T47D (cell line): ENCODE data around the gene ATP13A2.
A peak's percentile ranks its signal among the peaks of the same experiment; 100 is the strongest.

Experiments used
- DNase-seq, 2 experiments: peaks; one replicate each; pipeline versions ENCODE4 v3.0.0 to v3.0.0-alpha.2; 2011 to 2012; ENCODE audit warnings: low read depth in 1 of 2, low spot score in 1 of 2
- JUND ChIP-seq: IDR thresholded peaks from 2 replicates; pipeline ENCODE4 v1.6.1; 2012; ENCODE audit warnings: low read depth
- in situ Hi-C: cut with HindIII; loops from 2 replicates; pipeline ENCODE4 v1.10.0; 2016; ENCODE audit warnings: low sequenced_read_pairs, low pct_unique_long_range_greater_than_20kb

ATP13A2 gene

DNA sequence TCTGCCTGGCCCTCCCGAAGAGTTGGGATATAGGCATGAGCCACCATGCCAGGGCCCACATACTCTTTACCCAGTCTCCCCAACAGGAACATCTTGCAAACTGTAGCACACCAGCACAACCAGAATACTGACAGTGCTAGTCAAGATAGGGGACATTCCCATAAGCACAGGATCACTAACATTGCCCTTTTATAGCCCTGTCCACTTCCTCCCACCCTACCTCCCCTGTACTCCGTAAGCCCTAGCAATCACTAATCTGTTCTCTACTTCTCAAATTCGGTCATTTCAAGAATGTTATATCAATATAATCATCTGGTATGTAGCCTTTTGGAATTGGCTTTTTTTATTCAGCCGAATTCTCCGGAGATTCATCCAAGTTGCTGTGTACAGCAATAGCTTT lies 36.2 kb upstream of the ATP13A2 start:
- in situ Hi-C loops, result no loop called here
- TF ChIP-seq JUND, result no peak
- no peak for DNase-seq

DNA sequence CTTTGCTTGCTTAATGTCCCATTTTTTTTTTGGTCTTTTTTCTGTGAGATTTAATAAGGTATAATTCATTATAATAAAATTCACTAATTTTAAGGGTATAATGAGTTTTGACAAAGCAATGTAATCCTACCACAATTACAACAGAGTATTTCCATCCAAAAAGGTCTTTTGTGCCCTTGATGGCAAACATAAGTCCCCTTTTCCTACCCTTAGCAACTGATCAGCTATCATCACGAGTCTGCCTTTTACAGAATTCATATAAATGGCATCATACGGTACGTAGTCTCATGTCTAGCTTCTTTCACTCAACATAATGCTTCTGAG lies 34.6 kb upstream of the ATP13A2 start:
- in situ Hi-C loops, result no loop called here
- DNase-seq, result no peak
- TF ChIP-seq JUND, result no peak

DNA sequence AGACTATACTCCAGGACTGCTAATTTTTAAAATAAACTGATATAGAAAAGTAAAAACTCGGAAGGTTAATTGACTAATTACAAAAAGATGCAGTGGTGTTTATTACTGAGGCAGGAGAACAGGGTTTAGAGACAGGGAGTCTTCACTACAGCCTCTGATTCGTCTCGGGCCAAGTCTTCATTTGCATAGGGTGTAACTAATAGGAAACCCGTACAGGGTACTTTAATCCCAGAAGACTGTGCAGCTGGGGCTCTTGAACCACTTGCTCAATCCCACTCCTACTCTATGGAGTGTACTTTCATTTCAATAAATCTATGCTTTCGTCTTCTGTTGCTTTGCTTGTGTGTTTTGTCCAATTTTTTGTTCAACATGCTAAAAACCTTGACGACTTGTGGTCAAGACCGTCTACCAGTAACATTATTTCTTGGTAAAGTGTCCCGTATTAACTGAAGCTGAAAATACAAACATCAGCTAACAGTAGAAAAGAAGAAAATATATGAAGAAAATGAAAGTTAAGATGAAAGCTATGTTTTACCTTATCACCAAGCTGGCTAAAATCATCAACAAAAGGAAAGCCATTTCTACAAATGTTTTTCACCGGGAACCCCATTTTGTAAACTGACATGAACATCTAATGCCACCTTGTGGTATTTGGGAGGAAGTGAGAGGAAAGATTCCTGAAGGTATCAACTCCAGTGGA lies 34.1 kb upstream of the ATP13A2 start:
- no peak for TF ChIP-seq JUND
- in situ Hi-C loops, result no loop called here
- peak in 1 of 2 experiments; percentile 62 for DNase-seq

DNA sequence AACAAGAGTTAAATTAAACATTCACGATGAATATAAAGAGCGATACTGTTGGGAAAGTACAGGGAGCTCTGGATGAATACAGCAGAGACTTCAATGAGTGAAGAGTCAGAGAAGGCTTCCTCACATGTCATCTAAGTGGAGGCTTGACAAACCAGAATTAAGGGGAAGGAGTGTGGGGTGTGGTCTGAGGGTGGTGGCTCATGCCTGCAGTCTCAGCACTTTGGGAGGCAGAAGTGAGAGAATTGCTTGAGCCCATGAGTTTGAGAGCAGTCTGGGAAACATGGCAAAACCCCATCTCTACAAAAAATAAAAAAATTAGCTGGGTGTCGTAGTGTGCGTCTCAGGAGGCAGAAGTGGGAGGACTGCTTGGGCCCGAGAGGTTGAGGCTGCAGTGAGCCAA lies 33.4 kb upstream of the ATP13A2 start:
- no peak for DNase-seq
- TF ChIP-seq JUND, result no peak
- in situ Hi-C loops, result no loop called here

DNA sequence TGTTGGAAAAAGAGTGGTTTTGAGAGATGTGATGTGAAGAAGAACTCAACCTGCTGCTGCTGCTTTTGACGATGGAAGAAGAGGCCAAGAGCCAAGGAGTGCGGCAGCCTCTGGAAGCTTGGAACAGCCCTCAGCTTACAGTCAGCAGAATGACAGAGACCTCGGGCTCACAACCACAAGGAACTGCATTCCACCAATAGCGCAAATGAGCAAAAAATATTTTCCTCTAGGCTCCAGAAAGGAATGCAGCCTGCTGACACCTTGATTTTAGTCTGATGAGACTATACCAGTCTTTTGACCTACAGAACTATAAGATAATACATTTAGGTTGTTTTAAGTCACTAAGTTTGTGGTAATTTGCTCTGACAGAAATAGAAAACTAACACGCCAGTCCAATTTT lies 31.9 kb upstream of the ATP13A2 start:
- TF ChIP-seq JUND, result no peak
- in situ Hi-C loops, result no loop called here
- DNase-seq, result no peak

DNA sequence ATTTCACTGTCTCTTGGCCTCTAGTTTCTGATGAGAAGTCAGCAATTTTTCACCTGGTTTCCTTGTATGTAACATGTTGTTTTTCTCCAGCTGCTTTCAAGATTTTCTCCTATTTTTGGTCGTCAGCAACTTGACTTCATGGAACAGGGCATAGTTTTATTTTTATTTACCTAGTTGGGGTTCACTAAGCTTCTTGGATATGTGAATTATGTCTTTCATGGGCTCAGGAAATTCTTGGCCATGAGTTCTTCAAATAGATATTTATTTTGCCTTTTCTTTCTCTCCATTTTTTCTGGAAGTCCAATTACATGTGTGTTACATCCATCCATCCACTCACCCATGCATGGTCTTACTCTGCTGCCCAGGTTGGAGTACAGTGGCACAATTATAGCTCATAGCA lies 28.4 kb upstream of the ATP13A2 start:
- DNase-seq, result no peak
- in situ Hi-C loops, result no loop called here
- TF ChIP-seq JUND, result no peak

DNA sequence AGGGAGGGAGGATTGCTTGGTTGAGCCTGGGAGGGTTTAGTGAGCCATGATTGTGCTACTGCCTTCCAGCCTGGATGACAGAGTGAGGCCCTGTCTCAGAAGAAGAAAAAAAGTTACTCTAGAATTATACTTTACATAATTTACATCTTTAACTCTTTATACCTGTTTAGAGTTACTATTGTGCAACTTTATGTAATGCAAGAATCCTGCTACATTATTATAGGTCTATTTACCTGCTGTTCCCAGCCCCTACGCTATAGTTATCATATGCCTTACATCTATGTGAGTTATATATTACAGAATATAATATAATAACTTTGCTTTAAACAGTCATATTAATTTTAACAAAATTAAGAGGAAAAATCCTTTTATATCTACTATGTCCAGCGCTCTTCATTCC lies 27.8 kb upstream of the ATP13A2 start:
- DNase-seq, result no peak
- in situ Hi-C loops, result no loop called here
- TF ChIP-seq JUND, result no peak

DNA sequence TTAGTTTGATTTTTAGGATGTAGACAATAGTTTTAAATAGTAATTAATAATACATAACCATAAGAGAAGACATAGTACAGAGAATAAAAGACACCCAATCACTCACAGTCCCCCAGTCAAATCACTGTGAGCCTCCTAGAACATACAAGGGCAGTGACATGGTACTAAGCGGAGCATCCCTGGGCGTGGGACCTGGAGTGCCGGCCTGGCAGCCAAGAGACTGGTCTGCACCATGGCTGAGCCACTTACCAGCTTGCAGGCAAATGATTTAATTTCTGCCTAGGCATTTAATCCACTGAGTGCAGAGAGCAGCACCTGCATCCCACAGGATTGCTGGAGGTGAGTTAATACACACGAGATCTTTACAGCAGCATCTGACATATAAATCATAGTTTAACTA lies 21.8 kb upstream of the ATP13A2 start:
- in situ Hi-C loops, result no loop called here
- DNase-seq, result no peak
- TF ChIP-seq JUND, result no peak

DNA sequence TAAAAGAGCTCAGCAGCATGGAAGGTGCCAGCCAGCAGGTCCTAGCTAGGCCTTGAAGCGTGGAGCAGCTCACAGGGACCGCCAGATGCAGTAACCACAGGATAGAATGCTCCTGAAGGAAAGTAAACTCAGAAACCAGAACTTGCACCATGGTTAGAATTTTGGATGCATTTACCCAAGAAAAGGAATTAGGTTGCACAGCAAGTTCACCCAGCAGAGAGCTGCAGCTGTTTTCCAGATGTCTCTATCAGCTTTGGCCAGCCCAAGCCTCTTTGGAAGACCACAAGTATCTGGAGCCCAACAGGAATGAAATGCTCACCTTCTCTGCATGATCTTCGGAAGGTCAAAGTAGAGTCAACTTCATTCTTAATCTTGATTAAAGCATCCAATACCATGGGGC lies 21.0 kb upstream of the ATP13A2 start:
- in situ Hi-C loops, result no loop called here
- no peak for DNase-seq
- no peak for TF ChIP-seq JUND

DNA sequence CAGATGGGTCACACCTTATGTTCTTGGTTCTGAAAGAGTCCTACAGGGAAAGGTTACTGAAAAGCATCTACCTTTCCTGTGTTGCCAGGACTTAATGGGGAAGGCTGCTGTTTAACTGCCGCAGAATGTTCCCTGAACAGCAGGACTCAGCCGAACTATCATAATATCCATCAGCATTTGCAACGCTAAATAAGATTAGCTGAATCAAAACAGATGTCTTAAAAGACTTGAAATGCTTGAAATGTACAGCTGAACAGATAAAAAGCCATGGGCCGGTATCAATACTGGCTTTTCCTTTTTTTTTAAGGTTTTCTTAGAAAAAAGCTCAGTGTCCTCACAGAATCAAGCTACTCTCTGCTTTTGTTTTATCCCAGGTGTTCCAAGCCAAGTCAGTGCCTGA lies 19.7 kb upstream of the ATP13A2 start:
- in situ Hi-C loops, result no loop called here
- no peak for DNase-seq
- no peak for TF ChIP-seq JUND

DNA sequence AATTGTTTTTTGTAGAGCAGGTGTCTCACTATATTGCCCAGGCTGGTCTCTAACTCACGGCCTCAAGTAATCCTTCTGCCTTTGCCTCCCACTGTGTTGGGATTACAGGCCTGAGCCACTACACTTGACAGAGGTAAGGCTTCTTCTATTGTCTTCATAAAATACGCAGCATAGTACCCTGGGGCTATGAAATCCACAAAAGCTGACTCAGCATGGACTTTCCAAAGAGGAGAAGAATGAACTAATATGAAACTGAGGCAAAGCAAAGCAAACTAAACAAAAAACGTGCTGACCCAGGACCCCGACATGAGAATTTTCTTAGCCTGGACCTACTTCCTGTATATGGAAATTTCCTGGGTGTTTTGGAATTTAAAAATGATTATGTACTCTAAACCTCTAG lies 18.5 kb upstream of the ATP13A2 start:
- in situ Hi-C loops, result no loop called here
- TF ChIP-seq JUND, result no peak
- no peak for DNase-seq

DNA sequence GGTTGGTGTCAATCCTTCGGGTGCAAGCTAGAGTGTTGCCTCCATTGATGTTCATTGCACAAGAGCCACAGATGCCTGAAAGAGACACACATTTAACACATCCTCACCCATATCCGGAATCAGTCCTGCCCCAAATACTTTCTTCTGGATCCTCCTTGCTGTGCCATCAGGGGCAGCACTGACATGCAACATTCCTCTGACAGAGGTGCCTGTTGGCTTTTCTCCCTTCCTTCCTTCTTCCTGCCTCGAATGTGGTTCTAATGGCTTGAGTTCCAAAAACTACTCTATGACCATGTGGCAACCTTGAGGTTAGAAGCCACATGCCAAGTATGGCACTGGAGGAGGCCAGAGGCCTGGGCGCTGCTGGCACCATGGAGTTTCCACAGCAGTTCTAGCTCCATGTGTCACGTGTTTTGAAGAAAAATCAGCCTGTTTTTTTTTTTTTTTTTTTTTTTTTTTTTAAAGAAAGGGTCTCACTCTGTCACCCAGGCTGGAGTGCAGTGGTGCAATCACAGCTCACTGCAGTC lies 17.0 kb upstream of the ATP13A2 start:
- in situ Hi-C loops, result no loop called here
- DNase-seq, result no peak

DNA sequence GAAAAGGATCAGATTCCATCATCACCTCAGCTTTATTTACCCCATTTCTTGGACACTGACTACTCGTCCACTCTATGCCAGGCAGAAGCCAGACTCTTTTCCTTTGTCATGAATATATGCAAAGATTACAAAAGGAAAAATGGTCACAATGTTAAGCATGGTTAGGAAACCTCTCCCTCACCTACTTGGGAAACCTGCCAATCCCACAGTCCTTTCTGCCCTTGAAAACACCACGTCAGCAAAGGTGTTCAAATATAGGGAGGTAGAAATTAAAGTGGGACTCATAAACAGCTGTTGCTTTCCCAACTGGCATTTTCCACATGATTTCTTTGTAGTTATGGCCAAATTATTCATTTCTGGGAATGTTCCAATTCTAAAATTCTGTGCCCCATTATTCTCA lies 16.2 kb upstream of the ATP13A2 start:
- no peak for TF ChIP-seq JUND
- in situ Hi-C loops, result no loop called here
- DNase-seq, result no peak

More for the DNA sequence above, 17.0 kb upstream of the ATP13A2 start:
- TF ChIP-seq JUND, result no peak

DNA sequence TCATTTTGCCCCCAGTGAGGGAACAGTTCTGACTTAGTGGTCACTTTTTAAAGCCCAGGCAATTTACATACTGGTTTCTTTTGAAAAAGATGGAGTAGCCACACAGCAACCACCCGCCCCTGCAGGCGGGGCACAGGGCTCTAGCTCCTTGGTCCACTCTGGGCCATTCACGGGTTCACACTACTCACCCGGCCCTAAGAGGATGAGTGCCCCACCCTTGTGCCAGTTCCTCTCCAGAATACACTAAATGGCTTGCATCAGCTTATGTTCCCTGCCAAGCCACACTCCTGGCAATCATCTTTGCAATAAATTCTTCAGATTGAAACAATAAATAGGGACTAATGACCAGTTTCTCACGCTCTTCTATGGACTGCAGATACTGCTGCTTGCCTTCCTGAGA lies 15.7 kb upstream of the ATP13A2 start:
- no peak for TF ChIP-seq JUND
- in situ Hi-C loops, result no loop called here
- DNase-seq, result no peak
